Measurements from ENCODE around the gene ECPAS.
"Not testable (repeated sequence)": the region's sequence is repeated elsewhere in the genome, so short reads cannot be mapped to it uniquely, and the experiment has no call there.

Gene ECPAS

DNA sequence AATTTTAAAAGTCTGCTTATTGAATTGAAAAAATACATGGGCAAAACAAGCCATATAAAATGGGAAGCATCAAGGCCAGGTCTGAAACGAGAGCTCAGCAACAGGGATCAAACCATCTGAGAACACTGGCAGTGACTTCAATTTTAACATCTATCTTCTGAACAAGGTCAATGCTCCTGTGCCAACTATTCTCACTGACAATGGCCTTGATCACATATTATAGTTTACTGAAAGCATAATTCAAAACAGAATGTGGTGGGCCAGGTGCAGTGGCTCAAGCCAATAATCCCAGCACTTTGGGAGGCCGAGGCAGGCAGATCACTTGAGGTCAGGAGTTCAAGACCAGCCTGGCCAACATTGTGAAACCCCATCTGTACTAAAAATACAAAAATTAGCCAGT lies 9.0 kb downstream of the ECPAS start:
- no peak for FAIRE-seq

DNA sequence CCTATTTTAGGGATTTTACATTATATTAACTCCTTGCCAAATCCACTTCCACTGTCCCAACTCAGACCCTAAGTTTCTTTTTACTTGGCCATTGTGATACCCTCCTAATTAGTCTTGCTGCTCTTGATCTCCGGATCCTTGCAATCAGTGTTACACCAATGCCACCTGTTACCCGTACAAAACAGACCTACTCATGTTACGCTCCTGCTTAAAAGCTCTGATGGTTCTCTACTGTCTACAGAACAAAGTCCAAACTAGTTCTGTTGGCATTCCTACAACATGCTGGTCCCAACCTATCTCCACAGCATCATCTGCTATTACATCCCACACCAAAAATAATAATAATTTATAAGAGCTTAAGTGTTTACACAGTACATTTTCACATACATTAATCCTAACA lies 9.8 kb downstream of the ECPAS start:
- no peak for FAIRE-seq

DNA sequence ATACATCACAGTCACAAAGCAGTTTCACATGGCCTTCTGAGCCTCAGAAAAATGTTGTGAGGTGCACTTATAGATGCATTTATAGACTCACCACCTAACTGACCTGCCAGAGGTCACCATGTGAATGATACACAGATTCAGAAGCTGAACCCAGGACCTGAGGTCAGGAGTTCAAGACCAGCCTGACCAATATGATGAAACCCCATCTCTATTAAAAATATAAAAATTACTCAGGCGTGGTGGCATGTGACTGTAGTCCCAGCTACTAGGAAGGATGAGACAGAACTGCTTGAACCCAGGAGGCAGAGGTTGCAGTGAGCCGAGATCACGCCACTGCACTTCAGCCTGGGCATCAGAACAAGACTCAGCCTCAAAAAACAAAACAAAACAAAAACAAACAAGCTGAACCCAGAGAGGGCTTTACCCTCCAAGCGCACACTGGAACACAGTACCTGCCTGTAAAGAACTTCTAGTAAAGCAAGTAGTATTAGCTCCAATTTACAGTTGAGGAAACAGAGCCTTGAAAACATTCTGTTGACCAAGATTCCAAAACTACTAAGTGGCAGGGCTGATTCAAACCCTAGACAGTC lies 16.3 kb downstream of the ECPAS start:
- FAIRE-seq: no peak

DNA sequence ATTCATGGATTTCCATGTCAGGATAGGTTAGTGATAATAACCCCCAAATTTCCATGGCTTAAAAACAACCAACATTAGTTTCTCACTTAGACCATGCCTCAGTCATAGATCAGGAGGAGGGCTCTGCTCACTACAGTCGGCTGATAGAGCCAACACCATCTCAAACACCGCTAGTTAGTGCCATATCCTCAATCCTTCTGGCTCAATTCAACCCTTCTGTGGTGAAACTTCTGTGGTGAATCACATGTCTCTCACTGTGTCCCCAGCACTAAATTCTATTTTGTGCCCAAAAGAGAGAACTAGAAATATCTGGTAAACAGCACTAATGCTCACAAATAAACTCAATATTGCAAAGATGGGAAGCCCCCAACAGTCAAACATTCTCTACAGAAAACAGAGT lies 21.1 kb downstream of the ECPAS start:
- no peak for FAIRE-seq

DNA sequence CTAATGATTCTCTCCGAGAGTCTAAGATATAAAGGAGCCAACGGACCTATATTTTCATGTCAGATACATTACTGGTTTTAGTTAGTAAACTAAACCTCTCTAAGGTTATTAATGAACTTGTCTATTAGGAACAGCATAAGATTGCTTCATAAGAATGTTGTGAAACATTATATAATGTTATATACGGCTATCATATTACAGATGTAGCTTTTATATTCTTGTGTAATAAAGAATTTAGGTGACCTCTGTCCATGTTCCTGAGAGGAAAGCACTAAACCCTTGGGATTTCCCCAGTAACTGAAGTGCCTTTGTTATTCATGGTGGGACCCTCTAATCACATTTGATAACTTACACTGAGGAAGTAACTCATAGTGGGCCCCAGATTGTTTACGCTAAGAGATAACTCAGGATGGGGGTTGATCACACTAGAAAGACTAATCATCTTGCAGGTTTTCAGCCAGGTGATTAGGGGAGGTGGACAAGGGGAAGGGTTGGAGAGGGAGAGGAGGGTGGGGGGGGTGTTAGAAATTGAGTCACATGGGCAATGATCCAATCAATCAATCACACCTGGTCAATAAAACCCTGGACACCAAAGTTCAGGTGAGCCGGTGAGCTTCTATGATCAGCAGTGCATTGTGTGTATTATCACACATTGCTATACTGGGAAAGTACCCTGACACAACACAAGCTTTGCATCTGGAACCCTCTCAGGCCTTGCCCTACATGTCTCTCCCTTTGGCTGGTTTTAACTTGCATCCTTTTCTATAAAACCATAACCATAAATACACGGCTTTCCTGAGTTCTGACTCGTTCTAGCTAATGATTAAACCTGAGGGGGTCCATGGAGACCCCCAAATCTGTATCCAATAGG lies 25.8 kb downstream of the ECPAS start:
- FAIRE-seq: no peak

DNA sequence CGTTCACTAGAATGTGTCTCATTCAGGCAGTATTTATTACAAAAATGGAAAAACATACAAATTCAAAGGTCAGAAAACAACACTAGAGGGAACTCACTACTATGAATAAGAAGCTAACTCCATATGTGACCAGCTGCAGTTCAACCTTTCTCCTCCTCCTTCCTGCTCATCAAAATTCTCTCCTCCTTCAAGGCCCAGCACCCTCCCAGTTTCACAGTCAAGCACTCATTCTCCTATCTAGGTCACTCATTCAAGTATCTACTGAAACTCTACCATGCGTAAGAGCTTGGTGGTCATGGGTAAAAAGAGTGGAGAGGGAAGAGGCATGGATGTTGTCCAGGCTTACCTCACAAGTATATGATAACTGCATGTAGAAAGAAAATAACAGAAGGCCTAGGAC lies 27.7 kb downstream of the ECPAS start:
- FAIRE-seq: no peak

DNA sequence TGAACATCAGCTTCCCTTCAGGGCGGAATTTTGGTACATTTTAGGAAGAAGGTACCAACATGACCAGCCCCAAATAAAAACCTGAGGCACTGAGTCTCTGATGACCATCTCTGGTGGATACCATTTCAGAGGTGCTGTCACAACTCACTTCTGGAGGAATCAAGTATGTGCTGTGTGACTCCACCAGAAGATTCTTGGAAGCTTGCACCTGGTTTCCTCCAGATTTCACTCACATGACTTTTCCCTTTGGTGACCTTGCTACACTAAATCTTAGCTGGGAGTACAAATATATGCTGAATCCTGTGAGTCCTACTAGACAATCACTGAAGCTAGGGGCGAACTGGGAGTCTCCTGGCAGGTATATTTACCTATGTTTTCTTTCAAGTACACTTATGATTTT lies 28.5 kb downstream of the ECPAS start:
- FAIRE-seq: no peak

DNA sequence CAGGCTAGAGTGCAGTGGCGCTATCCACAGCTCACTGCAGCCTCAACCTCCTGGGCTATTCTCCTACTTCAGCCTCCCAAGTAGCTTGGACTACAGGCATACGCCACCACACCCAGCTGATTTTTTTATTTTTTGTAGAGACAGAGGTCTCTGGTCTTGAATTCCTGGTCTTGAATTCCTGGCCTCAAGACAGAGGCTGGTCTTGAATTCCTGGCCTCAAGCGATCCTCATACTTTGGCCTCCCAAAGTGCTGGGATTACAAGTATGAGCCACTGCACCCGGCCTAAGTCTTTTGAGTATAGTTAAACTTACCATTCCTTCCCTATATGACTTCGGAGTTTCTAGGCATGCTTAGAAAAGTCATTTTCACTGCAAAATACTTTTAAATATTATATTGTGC lies 29.4 kb downstream of the ECPAS start:
- no peak for FAIRE-seq

DNA sequence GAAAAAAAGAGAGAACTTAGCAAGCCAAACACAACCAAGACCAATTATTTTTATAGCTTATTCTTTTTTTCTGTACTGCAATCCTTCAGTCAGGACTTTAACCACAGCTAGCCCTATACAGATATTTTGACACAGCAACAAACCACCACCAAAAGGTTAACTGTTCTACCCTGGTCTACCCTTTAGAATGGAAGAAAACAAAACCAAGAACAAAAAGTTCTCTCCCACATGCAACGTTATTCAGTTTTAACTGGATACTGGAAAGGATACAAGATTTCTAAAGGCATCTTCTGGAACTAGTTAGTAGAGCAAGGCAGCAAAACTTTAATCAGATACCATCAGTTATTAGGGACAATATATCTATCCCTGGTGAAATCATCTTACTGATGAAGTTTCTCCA lies 32.6 kb downstream of the ECPAS start:
- FAIRE-seq: no peak

DNA sequence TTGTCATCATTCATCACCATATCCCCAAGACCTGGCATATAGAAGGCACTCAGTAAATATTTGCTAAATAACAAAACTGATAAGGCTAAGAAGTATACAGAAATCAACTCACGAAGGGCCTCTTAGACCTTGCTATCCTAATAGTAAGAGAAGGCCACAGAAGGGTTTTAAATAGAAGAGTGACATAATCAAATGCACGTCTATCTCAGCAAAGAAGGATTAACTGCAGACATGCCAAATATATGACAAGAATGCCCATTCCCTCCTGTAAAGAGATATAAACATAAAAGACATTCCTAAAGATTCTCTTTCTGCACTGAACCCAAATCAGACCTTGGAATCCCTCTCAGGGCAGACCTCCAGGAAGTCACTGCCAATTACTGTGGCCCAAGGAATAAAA lies 34.1 kb downstream of the ECPAS start:
- no peak for FAIRE-seq

DNA sequence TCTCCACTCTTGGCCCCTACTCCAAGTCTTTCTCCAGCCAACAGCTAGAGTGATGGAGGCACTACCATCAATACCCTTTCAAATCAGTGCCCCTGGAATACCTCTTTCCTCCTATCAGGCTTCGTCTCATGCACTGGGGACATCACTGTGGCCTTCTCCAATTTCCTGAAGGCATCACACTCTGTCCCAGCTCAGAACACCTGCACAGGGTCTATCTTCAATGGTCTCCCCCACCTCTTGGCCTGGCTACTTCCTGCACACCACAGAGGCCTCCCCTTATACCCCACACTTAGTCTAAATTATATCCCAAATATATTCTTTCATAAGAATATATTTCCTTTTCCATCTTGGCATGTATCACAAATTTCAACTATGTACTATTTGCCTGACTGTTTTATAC lies 34.5 kb downstream of the ECPAS start:
- no peak for FAIRE-seq

DNA sequence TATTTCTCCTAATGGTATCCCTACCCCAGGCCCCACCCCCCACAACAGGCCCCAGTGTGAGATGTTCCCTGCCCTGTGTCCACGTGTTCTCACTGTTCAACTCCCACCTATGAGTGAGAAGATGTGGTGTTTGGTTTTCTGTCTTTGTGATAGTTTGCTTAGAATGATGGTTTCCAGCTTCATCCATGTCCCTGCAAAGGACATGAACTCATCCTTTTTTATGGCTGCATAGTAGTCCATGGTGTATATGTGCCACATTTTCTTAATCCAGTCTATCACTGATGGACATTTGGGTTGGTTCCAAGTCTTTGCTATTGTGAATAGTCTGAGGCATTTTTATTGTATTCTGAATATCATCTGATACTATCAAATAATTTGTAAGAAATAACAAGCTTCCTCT lies 38.4 kb downstream of the ECPAS start:
- not testable (repeated sequence) for FAIRE-seq

DNA sequence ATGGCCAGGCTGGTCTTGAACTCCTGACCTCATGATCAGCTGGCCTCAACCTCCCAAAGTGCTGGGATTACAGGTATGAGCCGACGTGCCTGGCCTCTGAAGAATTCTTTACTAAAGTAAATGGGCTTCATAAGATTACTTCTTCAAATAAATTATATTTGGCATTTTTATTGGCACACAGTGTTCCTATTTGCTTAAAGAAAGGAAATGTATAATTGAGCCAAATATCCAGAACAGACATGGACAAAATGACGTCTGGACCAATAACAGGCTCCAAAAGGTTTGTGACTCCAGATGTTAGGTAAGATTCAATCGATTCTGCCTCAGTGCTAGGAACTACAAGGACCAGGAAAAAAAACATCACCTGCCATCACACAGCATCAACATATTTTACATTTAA lies 40.7 kb downstream of the ECPAS start:
- no peak for FAIRE-seq

DNA sequence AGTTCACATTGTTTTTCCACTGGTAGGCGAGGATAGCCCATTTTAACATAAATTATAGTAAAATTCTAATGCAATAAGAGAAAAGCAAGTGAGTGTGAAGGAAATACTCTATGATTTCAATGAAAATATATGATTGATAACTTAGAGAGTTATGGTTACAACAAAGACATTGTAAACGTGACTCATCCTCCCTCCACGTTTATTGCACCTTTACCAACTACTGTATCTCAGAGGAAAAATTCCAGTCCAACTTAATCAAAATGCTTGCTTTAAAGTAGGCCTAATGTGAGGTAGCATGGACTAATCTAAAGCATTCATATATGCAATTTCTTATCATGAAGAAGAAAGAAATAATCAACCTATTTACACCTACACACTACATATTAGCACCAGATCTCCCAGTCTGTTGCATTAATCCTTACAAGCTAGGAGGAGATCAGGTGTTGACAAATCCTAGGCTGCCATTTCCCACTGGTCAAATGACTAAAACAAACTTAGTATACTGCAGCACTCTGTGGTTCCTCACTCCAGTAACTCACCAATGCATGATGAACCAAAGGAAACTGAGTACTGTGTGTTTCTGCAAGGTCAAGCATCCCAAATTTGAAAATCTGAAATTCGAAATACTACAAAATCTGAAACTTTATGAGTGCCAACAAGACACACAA lies 41.7 kb downstream of the ECPAS start:
- no peak for FAIRE-seq

DNA sequence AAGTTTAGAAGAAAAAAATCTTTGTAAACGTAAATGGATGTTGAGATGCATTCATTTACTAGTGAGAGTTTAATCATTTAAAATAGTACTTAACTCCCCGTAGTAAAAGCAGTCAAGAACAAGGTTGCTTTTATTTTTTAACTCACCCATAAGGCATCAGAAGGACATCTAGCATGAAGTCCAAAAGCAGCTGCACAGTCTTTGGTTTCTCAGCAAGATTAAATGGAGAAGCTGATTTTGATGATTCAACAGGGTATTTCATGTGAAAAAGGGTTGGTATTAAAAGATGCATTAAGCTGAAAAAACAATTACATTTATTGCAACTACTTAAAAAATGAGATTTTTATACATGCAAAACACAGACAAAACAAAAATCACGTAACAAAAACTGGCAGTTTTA lies 44.0 kb downstream of the ECPAS start:
- FAIRE-seq: no peak

DNA sequence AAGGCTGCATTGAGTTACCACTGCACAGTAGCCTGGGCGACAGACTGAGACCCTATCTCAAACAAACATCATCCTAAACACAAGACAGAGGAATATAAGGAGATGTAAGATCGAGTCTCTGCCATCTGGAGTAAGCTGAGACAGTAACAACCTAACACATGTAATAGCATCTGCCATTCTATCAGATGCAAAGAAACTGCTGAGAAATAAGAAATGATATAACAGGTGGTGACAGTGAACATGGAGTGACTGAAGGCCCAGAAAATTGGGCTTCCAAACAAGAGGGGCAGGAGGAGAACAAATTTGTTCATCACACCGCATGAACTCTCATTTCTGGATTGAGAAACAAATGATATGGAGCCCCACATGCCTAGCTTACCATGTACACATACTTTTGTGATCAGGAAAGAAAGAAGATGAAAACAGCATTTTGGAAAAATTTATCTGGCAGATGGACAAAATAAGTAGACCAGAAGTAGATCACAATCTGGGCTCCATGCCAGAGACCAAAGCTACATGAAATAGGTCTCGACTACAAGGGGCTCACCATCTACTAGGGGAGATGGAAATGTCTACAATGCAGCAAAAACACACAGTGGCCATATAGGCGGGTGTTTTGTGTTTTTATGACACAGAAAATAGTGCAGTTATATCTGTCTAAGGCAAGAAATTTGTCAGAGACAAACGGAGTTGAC lies 45.5 kb downstream of the ECPAS start:
- no peak for FAIRE-seq

DNA sequence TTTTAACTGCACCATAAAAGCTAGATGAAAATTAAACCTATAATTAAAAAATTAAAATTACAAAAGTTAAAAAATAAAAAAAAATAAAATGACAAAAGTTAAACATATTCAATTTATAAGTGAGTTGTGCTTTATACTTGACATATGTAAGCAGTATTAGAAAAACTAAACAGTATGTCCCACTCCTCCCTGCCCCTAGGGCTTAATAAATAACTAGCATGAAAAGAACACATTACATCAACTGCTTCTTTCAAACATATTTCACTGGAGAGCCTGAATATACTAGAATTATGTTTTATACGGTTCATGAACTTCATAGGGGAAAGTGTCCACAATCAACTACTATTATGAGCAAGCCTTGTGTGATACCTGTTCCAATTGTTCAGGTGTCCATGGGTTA lies 47.6 kb downstream of the ECPAS start:
- FAIRE-seq: no peak

DNA sequence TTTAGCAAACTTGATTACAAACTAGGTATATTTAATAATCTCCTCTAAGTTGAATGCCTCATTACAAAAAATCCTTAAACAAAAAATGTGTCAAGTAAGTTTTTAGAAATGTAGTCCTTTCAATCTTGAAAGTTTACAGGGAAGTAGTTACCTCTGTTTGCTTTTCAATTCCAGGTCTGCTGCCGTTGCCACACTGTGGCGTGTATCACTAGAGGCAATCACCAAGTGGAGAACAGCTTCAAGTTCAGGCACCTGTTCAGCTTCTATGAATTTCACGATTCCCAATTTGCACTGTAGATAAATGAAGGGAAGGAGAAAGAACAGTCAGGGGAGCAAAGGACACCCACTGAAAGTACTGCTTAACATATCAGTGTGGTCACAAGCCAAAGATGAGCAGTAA lies 51.1 kb downstream of the ECPAS start:
- no peak for FAIRE-seq

DNA sequence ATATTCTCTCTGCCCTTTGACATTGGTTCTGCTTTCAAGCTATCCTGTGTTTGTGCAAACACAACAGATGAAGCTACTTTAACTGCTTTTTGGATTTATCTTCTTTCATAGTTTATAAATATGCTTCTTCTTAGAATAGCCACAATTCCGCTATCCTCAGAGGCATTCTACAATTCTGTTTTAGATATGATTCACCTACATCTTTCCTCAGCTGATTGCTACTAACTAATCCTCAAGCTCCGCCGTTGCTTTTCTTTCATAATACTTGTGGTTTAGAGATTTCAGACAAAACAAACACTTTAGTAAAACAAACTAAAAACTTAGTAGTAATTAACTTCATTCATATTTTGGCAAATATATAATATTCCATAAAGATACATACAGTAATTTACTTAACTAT lies 52.5 kb downstream of the ECPAS start:
- no peak for FAIRE-seq

DNA sequence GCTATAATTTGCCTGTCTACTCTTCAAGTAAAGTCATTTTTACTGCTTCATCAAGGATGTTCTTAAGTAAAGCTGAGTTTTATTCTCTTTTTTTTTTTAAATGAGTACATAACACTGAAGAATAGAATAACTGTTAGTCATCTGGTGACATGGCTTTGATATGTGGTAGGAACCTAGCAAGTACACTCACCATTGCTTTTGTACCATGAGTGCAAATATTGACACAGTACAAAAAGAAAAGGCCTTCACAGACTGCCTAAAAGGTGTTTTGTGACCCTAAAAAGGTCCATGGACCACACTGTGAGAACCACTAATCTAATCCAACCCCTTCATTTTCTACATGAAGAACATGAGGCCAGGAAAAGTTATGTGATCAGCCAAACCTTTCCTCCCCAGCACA lies 55.0 kb downstream of the ECPAS start:
- FAIRE-seq: no peak

DNA sequence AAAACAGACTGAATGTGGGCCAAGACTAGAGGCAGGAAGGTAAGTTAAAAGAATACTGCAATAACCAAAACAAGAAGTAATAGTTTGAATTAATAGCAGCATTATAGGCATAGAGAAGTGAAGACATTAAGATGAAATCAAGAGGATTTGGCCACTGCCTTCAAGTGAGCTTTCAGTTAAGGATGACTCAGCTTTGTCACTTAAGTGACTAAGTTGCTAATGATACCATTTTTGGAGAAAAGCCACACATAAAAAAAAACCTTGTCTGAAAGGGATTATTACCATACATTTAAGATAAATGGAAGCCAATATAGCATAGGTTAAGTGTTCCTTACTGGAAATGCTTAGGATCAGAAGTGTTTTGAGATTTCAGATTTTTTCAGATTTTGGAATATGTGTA lies 57.0 kb downstream of the ECPAS start:
- FAIRE-seq: no peak

DNA sequence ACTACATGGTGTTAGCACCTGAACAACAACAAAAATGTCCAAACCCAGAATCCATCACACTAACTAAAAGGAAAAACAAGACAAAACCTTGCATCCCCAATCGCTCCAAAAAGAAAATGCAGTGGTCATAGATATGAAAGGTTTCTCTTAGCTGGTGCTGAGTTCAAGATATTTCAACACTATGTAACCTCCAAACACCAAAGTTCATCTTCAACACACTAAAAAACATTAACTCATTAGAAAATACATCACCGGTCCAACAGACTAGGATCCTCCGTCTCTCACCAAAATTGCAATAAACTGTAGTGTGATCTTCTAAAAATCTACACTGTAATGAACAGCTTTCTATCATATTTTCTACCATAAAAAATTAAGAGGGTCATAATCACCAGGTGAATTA lies 60.8 kb downstream of the ECPAS start:
- FAIRE-seq: no peak

DNA sequence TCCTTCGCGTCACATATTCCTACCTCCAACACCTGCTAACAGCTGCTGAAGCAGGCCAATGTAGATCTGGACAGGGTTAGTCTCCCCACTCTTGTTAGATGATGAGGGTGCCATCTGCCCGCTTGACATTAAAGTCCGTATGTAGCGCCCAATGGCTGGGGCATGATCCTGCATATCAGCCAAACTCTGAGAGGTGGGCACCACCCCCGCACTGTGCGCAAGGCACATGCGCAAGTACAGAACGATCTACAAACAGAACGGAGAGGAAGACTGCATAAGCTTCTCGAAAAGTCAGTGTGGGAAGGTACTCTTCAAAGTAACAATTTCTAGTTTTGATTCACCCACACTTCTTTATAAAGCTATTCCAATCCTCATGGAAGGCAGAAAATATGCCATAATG lies 69.8 kb downstream of the ECPAS start:
- FAIRE-seq: no peak

DNA sequence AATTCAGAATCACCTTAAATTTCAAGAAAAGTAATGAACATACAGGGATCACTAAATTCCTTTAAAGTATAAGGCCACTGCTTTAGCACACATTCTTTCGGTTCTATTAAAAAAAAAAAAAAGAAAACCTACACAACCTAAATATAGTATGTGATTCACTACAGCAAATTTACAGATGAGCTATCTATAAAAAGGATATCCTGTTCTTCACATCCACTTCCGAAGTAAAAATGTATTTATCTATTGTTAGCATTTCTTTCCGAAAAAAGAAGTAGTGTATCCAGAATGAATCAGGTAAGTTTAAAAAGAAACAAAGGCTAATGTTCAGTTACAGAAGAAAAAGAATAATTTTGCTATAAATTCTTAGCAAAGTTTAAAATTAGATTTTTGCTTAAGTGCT lies 70.2 kb downstream of the ECPAS start:
- no peak for FAIRE-seq
